HEK293 (cell line): ENCODE results near the gene KAT7.

Experiments
- CTCF ChIA-PET: fragments of 350-600 bp; formaldehyde crosslinking; extraction: SDS; loops from one replicate; lab custom pipeline; 2021; ENCODE audit warnings: antibody characterized with exemption; lab: Yijun Ruan, JAX
- POLR2A ChIA-PET: fragments of 300-600 bp; formaldehyde crosslinking; extraction: SDS; loops from one replicate; lab custom pipeline; 2020; ENCODE audit warnings: antibody characterized with exemption, inconsistent platforms; lab: Yijun Ruan, JAX
- H3K27ac ChIP-seq: fragments of 200-500 bp; sonication (Bioruptor generic); 2 replicates; pipeline ENCODE4 v1.5.1; 2014; ENCODE audit warnings: low read depth, low read length, control low read depth, inconsistent platforms; ENCODE audit errors: extremely low read depth
- H3K36me3 ChIP-seq, 2 experiments: fragments of 200-500 bp in 1 of 2; sonication (Bioruptor generic) in 1 of 2; 1 replicate in 1 of 2; 2 replicates in 1 of 2; pipeline ENCODE4 v1.5.1; 2014 to 2017; ENCODE audit warnings: inconsistent platforms in 2 of 2, low read length in 2 of 2; ENCODE audit not compliant: control insufficient read depth in 2 of 2, insufficient read depth in 1 of 2
- H3K4me1 ChIP-seq: fragments of 200-500 bp; sonication (Bioruptor generic); 2 replicates; pipeline ENCODE4 v1.5.1; 2014; ENCODE audit warnings: mild to moderate bottlenecking, low read length, inconsistent platforms; ENCODE audit not compliant: control insufficient read depth, insufficient read depth
- H3K4me3 ChIP-seq: 2 replicates; pipeline ENCODE4 v1.5.1; 2011; ENCODE audit warnings: low read depth, mild to moderate bottlenecking, control low read depth, low read length, moderate library complexity
- H3K9me3 ChIP-seq: fragments of 200-500 bp; sonication (Bioruptor generic); 2 replicates; pipeline ENCODE4 v1.5.1; 2014; ENCODE audit warnings: low read depth, low read length, inconsistent platforms; ENCODE audit not compliant: control insufficient read depth, insufficient read depth
- KLF7 ChIP-seq: fragments of 450-650 bp; formaldehyde crosslinking; IDR thresholded peaks from 2 replicates; pipeline ENCODE4 v1.5.1; 2016; ENCODE audit warnings: missing biosample characterization, missing genetic modification characterization, borderline replicate concordance
- PRDM6 ChIP-seq: fragments of 450-650 bp; formaldehyde crosslinking; IDR thresholded peaks from 2 replicates; pipeline ENCODE4 v1.5.1; 2017; ENCODE audit warnings: missing biosample characterization, missing genetic modification characterization
- REPIN1 ChIP-seq: fragments of 450-650 bp; formaldehyde crosslinking; IDR thresholded peaks from 2 replicates; pipeline ENCODE4 v1.5.1; 2017; ENCODE audit warnings: missing biosample characterization, missing genetic modification characterization, low read depth
- TCF7L2 ChIP-seq: IDR thresholded peaks from 2 replicates; pipeline ENCODE4 v1.6.1; 2011; ENCODE audit warnings: low read depth, mild to moderate bottlenecking, inconsistent platforms, low read length, moderate library complexity, borderline replicate concordance
- ZBTB20 ChIP-seq: fragments of 450-650 bp; formaldehyde crosslinking; IDR thresholded peaks from 2 replicates; pipeline ENCODE4 v1.5.1; 2016; ENCODE audit warnings: missing biosample characterization, missing genetic modification characterization
- ZFP37 ChIP-seq: fragments of 450-650 bp; formaldehyde crosslinking; IDR thresholded peaks from 2 replicates; pipeline ENCODE4 v1.5.1; 2016; ENCODE audit warnings: missing biosample characterization, missing genetic modification characterization
- ZNF138 ChIP-seq: fragments of 450-650 bp; formaldehyde crosslinking; IDR thresholded peaks from 2 replicates; pipeline ENCODE4 v1.5.1; 2016; ENCODE audit warnings: missing biosample characterization, missing genetic modification characterization, borderline replicate concordance
- ZNF146 ChIP-seq: fragments of 450-650 bp; formaldehyde crosslinking; IDR thresholded peaks from 2 replicates; pipeline ENCODE4 v1.5.1; 2016; ENCODE audit warnings: missing biosample characterization, missing genetic modification characterization
- ZNF157 ChIP-seq: fragments of 450-650 bp; formaldehyde crosslinking; IDR thresholded peaks from 2 replicates; pipeline ENCODE4 v1.5.1; 2016; ENCODE audit warnings: missing biosample characterization, missing genetic modification characterization
- ZNF16 ChIP-seq: fragments of 450-650 bp; formaldehyde crosslinking; IDR thresholded peaks from 2 replicates; pipeline ENCODE4 v1.5.1; 2016; ENCODE audit warnings: low read depth, missing biosample characterization, missing genetic modification characterization
- ZNF549 ChIP-seq: fragments of 450-650 bp; IDR thresholded peaks from 2 replicates; pipeline ENCODE4 v1.5.1; 2018; ENCODE audit warnings: missing biosample characterization, missing genetic modification characterization, mild to moderate bottlenecking, inconsistent platforms, moderate library complexity
- ZNF571 ChIP-seq: fragments of 450-650 bp; formaldehyde crosslinking; IDR thresholded peaks from 2 replicates; pipeline ENCODE4 v1.5.0; 2017; ENCODE audit warnings: missing biosample characterization, missing genetic modification characterization
- ZNF704 ChIP-seq: fragments of 450-650 bp; formaldehyde crosslinking; IDR thresholded peaks from 2 replicates; pipeline ENCODE4 v1.5.1; 2016; ENCODE audit warnings: missing biosample characterization, missing genetic modification characterization
- ZNF768 ChIP-seq: fragments of 450-650 bp; formaldehyde crosslinking; IDR thresholded peaks from 2 replicates; pipeline ENCODE4 v1.5.1; 2018; ENCODE audit warnings: missing biosample characterization, mild to moderate bottlenecking, missing genetic modification characterization
- ZNF843 ChIP-seq: fragments of 450-650 bp; formaldehyde crosslinking; IDR thresholded peaks from 2 replicates; pipeline ENCODE4 v1.5.1; 2016; ENCODE audit warnings: missing biosample characterization, missing genetic modification characterization
- ZSCAN30 ChIP-seq: fragments of 450-650 bp; IDR thresholded peaks from 2 replicates; pipeline ENCODE4 v1.5.1; 2018; ENCODE audit warnings: missing biosample characterization, mild to moderate bottlenecking, missing genetic modification characterization, moderate library complexity
- ZXDB ChIP-seq: fragments of 450-650 bp; formaldehyde crosslinking; IDR thresholded peaks from 2 replicates; pipeline ENCODE4 v1.5.1; 2016; ENCODE audit warnings: missing biosample characterization, missing genetic modification characterization
- TF ChIP-seq, protein P1 (sequence below): fragments of 450-650 bp; formaldehyde crosslinking; IDR thresholded peaks from 2 replicates; pipeline ENCODE4 v1.5.1; 2016; ENCODE audit warnings: missing biosample characterization, missing genetic modification characterization
- TF ChIP-seq, protein P2 (sequence below): fragments of 450-650 bp; formaldehyde crosslinking; IDR thresholded peaks from 2 replicates; pipeline ENCODE4 v1.5.1; 2017; ENCODE audit warnings: missing biosample characterization, missing genetic modification characterization
- TF ChIP-seq, protein P3 (sequence below): fragments of 450-650 bp; formaldehyde crosslinking; IDR thresholded peaks from 2 replicates; pipeline ENCODE4 v1.5.1; 2016; ENCODE audit warnings: missing biosample characterization, missing genetic modification characterization

KAT7 gene

DNA sequence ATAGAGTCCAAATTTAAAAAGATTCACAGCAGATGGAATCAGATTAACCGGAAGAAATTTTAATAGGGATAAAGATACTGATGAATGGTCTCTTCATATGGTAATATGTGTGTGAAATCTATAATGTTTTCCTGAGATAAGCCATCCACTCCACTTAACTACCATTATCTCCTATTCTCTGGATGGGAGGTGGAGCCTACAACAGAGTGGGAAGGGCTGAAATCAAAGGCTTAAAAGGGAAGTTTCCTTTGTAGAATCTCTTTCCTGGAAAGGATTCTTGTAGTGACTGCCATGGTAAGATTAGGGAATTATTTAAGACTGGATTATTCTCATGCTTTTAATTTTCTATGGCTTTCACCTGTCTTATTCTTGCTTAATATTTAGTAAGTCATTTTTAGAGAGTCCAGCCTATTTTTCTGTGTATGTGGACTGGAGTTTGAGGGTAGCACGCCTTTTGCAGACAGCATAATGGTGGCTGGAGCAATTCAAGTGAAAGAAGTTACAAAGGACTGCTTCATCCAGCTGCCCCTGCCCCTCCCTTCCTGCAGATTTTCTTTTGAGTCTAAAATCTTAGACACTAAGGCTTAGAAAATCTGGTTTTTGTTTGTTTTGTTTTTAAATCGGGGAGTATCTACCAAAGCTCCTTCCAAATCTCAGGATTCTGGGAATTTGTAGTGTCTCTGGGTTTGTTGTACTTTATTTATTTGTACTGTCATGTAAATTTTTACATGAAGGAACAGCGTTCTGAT is 26.5 kb downstream of the KAT7 start:
- no peak overlapping the region for H3K27ac ChIP-seq
- ChIA-PET POLR2A (no interaction called here), CTCF (interaction anchor here (0.6 to 1.3 kb wide), 3 partner anchors 107 to 183 kb away, joined by 3 to 9 read pairs (median 6); no protein-coding TSS in a partner anchor)
- H3K9me3 ChIP-seq, result no peaks in the 10 kb centered on the region
- H3K4me1 ChIP-seq, result no peaks in the 10 kb centered on the region
- H3K36me3 ChIP-seq, result peaks cover 93 to 94% of the 10 kb centered on the region in 2 experiments
- TF ChIP-seq ZNF157 (tag by site-specific recombination) (no peak), ZNF549 (tag by site-specific recombination) (no peak), ZNF571 (tag by site-specific recombination) (no peak)
- TF ChIP-seq, protein P1, sequence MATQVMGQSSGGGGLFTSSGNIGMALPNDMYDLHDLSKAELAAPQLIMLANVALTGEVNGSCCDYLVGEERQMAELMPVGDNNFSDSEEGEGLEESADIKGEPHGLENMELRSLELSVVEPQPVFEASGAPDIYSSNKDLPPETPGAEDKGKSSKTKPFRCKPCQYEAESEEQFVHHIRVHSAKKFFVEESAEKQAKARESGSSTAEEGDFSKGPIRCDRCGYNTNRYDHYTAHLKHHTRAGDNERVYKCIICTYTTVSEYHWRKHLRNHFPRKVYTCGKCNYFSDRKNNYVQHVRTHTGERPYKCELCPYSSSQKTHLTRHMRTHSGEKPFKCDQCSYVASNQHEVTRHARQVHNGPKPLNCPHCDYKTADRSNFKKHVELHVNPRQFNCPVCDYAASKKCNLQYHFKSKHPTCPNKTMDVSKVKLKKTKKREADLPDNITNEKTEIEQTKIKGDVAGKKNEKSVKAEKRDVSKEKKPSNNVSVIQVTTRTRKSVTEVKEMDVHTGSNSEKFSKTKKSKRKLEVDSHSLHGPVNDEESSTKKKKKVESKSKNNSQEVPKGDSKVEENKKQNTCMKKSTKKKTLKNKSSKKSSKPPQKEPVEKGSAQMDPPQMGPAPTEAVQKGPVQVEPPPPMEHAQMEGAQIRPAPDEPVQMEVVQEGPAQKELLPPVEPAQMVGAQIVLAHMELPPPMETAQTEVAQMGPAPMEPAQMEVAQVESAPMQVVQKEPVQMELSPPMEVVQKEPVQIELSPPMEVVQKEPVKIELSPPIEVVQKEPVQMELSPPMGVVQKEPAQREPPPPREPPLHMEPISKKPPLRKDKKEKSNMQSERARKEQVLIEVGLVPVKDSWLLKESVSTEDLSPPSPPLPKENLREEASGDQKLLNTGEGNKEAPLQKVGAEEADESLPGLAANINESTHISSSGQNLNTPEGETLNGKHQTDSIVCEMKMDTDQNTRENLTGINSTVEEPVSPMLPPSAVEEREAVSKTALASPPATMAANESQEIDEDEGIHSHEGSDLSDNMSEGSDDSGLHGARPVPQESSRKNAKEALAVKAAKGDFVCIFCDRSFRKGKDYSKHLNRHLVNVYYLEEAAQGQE (tag by site-specific recombination), result no peak
- H3K4me3 ChIP-seq, result no peak overlapping the region

DNA sequence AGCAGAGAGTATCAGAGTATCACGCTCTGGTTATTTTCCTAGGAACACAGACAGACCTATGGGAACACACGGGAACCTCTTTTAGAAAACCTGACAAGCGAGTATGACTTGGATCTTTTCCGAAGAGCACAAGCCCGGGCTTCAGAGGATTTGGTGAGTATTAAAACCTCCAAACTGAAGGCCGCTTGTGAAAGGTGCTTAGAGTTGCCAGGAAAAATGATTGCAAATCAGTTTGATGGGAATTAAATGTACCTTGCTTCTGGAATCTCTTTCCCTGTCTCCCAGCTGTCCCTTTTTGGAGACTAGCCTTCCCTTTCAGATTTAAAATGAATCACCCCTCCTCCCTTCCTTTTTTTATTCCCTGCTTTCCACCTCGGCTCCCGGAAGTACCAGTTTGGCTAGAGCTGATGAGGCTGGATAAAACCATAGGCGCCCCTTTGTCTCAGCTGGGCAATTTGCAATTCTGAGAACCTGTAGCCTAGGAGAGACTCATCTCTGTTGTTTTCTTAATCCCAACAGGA is 27.3 kb downstream of the KAT7 start:
- TF ChIP-seq ZNF16 (no peak), PRDM6 (tag by site-specific recombination) (no peak), ZBTB20 (tag by site-specific recombination) (no peak), ZNF843 (tag by site-specific recombination) (no peak), ZFP37 (tag by site-specific recombination) (no peak), ZNF768 (tag by site-specific recombination) (no peak), KLF7 (tag by site-specific recombination) (no peak), TCF7L2 (no peak), ZXDB (tag by site-specific recombination) (no peak), REPIN1 (tag by site-specific recombination) (no peak), ZNF704 (tag by site-specific recombination) (no peak), ZSCAN30 (tag by site-specific recombination) (no peak), ZNF138 (no peak), ZNF146 (no peak)
- TF ChIP-seq, protein P2, sequence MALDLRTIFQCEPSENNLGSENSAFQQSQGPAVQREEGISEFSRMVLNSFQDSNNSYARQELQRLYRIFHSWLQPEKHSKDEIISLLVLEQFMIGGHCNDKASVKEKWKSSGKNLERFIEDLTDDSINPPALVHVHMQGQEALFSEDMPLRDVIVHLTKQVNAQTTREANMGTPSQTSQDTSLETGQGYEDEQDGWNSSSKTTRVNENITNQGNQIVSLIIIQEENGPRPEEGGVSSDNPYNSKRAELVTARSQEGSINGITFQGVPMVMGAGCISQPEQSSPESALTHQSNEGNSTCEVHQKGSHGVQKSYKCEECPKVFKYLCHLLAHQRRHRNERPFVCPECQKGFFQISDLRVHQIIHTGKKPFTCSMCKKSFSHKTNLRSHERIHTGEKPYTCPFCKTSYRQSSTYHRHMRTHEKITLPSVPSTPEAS (tag by site-specific recombination), result no peak
- TF ChIP-seq, protein P3, sequence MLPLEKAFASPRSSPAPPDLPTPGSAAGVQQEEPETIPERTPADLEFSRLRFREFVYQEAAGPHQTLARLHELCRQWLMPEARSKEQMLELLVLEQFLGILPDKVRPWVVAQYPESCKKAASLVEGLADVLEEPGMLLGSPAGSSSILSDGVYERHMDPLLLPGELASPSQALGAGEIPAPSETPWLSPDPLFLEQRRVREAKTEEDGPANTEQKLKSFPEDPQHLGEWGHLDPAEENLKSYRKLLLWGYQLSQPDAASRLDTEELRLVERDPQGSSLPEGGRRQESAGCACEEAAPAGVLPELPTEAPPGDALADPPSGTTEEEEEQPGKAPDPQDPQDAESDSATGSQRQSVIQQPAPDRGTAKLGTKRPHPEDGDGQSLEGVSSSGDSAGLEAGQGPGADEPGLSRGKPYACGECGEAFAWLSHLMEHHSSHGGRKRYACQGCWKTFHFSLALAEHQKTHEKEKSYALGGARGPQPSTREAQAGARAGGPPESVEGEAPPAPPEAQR (tag by site-specific recombination), result no peak
- no peak overlapping the region for H3K27ac ChIP-seq
- ChIA-PET POLR2A (no interaction called here), CTCF (interaction anchor here (0.9 to 1.3 kb wide), 2 partner anchors 121 to 182 kb away, joined by 3 to 6 read pairs; no protein-coding TSS in a partner anchor)
- H3K4me1 ChIP-seq, result no peaks in the 10 kb centered on the region
- H3K36me3 ChIP-seq, result peaks cover 90 to 94% of the 10 kb centered on the region in 2 experiments
- H3K4me3 ChIP-seq, result no peak overlapping the region
- H3K9me3 ChIP-seq, result no peaks in the 10 kb centered on the region
